Activated T-cell treated with anti-CD3 and anti-CD28 coated beads for 48 hours (primary cell): ENCODE results near the gene ATOSB.
A peak's percentile ranks its signal among the peaks of the same experiment; 100 is the strongest.
"Not testable (repeated sequence)": the region's sequence is repeated elsewhere in the genome, so short reads cannot be mapped to it uniquely, and the experiment has no call there.

Source experiments
- DNase-seq: peaks from one replicate; pipeline ENCODE4 v3.0.0-alpha.2; 2020; ENCODE audit warnings: low read depth

ATOSB gene

GRCh38 chr9:35115680-35116538 lies at the start of gene ATOSB:
TSS of gene ATOSB (minus strand) at chr9:35115862. CDS start at chr9:35108274, 7,588 bp downstream.
- peak; percentile 91 for DNase-seq

GRCh38 chr9:35164711-35165110 lies 49.0 kb upstream of the ATOSB start:
- no peak for DNase-seq

GRCh38 chr9:35163413-35163812 lies 47.8 kb upstream of the ATOSB start:
- DNase-seq: no peak

- no peak for DNase-seq
These were observed 47.1 kb upstream of the ATOSB start for GRCh38 chr9:35162605-35163315.

GRCh38 chr9:35161713-35162604 lies 46.3 kb upstream of the ATOSB start, which contains the start of gene UNC13B:
TSS of gene UNC13B (plus strand) at chr9:35162009. CDS start at chr9:35162284, 275 bp downstream.
- DNase-seq: peak; percentile 71

- DNase-seq: no peak
These were observed 43.0 kb upstream of the ATOSB start for GRCh38 chr9:35158501-35159280.

- DNase-seq: not testable (repeated sequence)
These were observed 42.2 kb upstream of the ATOSB start for GRCh38 chr9:35157836-35158235.

GRCh38 chr9:35156781-35157180 lies 41.1 kb upstream of the ATOSB start:
- no peak for DNase-seq

- no peak for DNase-seq
These were observed 37.3 kb upstream of the ATOSB start for GRCh38 chr9:35152926-35153325.

- DNase-seq: not testable (repeated sequence)
These were observed 32.4 kb upstream of the ATOSB start for GRCh38 chr9:35147941-35148563.

- DNase-seq: no peak
These were observed 26.4 kb upstream of the ATOSB start for GRCh38 chr9:35142037-35142436.

GRCh38 chr9:35140093-35140492 lies 24.4 kb upstream of the ATOSB start:
- DNase-seq: no peak

- no peak for DNase-seq
These were observed 21.2 kb upstream of the ATOSB start for GRCh38 chr9:35136866-35137265.

- DNase-seq: no peak
These were observed 20.3 kb upstream of the ATOSB start for GRCh38 chr9:35135988-35136387.

- no peak for DNase-seq
These were observed 19.3 kb upstream of the ATOSB start for GRCh38 chr9:35134920-35135319.

- peak; percentile 74 for DNase-seq
These were observed 1.4 kb upstream of the ATOSB start for GRCh38 chr9:35116898-35117551.

- no peak for DNase-seq
These were observed 856 bp upstream of the ATOSB start for GRCh38 chr9:35116539-35116897.

GRCh38 chr9:35114840-35115628 lies 628 bp downstream of the ATOSB start:
- peak; percentile 17 for DNase-seq

GRCh38 chr9:35114113-35114839 lies 1.4 kb downstream of the ATOSB start:
- DNase-seq: peak; percentile 44
